Fibroblast of mammary gland (primary cell): ENCODE results near the gene SUGP2.
A peak's percentile ranks its signal among the peaks of the same experiment; 100 is the strongest.

Experiments used
- DNase-seq: peaks from one replicate; pipeline ENCODE4 v3.0.0-alpha.2; 2010; ENCODE audit warnings: low read depth
- H3K4me3 ChIP-seq: 2 replicates; pipeline ENCODE4 v1.5.1; 2011; ENCODE audit warnings: low read depth, mild to moderate bottlenecking, low read length, moderate library complexity; ENCODE audit not compliant: control insufficient read depth
- CTCF ChIP-seq: conservative IDR thresholded peaks from 2 replicates; pipeline ENCODE4 v1.5.1; 2011; ENCODE audit warnings: low read depth, low read length, inconsistent platforms; ENCODE audit not compliant: control insufficient read depth, insufficient read depth

The SUGP2 gene

GRCh38 chr19:18999896-19000620, 33.3 kb downstream of the SUGP2 start:
- DNase-seq: peak; percentile 11
- TF ChIP-seq CTCF: peak; percentile 26
- H3K4me3 ChIP-seq: no peak overlapping the region

GRCh38 chr19:18999016-18999758, 34.1 kb downstream of the SUGP2 start:
- TF ChIP-seq CTCF: no peak
- H3K4me3 ChIP-seq: no peak overlapping the region
- peak; percentile 15 for DNase-seq

- no peak overlapping the region for H3K4me3 ChIP-seq
- TF ChIP-seq CTCF: no peak
- no peak for DNase-seq
Observed at GRCh38 chr19:18998276-18998675, 35.0 kb downstream of the SUGP2 start.

- TF ChIP-seq CTCF: no peak
- H3K4me3 ChIP-seq: no peak overlapping the region
- no peak for DNase-seq
Observed at GRCh38 chr19:18996796-18997394, 36.4 kb downstream of the SUGP2 start.

GRCh38 chr19:18996351-18996750, 37.0 kb downstream of the SUGP2 start:
- no peak for TF ChIP-seq CTCF
- DNase-seq: no peak
- no peak overlapping the region for H3K4me3 ChIP-seq

GRCh38 chr19:18995804-18996241, 37.5 kb downstream of the SUGP2 start:
- peak; percentile 91 for DNase-seq
- TF ChIP-seq CTCF: peak; percentile 72

More at GRCh38 chr19:18995804-18996241, 37.5 kb downstream of the SUGP2 start:
- no peak overlapping the region for H3K4me3 ChIP-seq
